Trophoblast cell (in vitro differentiated cells and primary cell): ENCODE measurements around the gene NEDD8.

Experiments
- DNase-seq, 2 donors: peaks; one replicate each; pipeline ENCODE4 v3.0.0-alpha.2; 2016
- H2AFZ ChIP-seq: 2 replicates; pipeline ENCODE4 v1.6.1; 2013; ENCODE audit warnings: low read length, moderate library complexity, mild to moderate bottlenecking; ENCODE audit not compliant: insufficient read depth, poor library complexity
- H2AK5ac ChIP-seq: 2 replicates; pipeline ENCODE4 v1.6.1; 2013; ENCODE audit warnings: mild to moderate bottlenecking, low read length
- H2BK120ac ChIP-seq: 2 replicates; pipeline ENCODE4 v1.6.1; 2013; ENCODE audit warnings: low read length, mild to moderate bottlenecking, moderate library complexity; ENCODE audit not compliant: insufficient read depth, poor library complexity
- H2BK12ac ChIP-seq: 2 replicates; pipeline ENCODE4 v1.6.1; 2013; ENCODE audit warnings: mild to moderate bottlenecking, low read length, moderate library complexity
- H2BK5ac ChIP-seq: 2 replicates; pipeline ENCODE4 v1.6.1; 2013; ENCODE audit warnings: low read length, low read depth, moderate library complexity, mild to moderate bottlenecking; ENCODE audit not compliant: poor library complexity
- H3K14ac ChIP-seq: 2 replicates; pipeline ENCODE4 v1.6.1; 2013; ENCODE audit warnings: mild to moderate bottlenecking, low read length
- H3K18ac ChIP-seq: 2 replicates; pipeline ENCODE4 v1.6.1; 2013; ENCODE audit warnings: mild to moderate bottlenecking, low read length
- H3K23ac ChIP-seq: 2 replicates; pipeline ENCODE4 v1.6.1; 2013; ENCODE audit warnings: low read length
- H3K27ac ChIP-seq: 2 replicates; pipeline ENCODE4 v1.5.1; 2013; ENCODE audit warnings: low read depth, mild to moderate bottlenecking, inconsistent platforms, low read length, moderate library complexity
- H3K27me3 ChIP-seq: 2 replicates; pipeline ENCODE4 v1.6.1; 2013; ENCODE audit warnings: inconsistent platforms, mild to moderate bottlenecking, low read length, moderate library complexity; ENCODE audit not compliant: insufficient read depth
- H3K36me3 ChIP-seq, 2 experiments: 1 replicate in 1 of 2; 2 replicates in 1 of 2; pipeline ENCODE4 v1.6.1; 2013; ENCODE audit warnings: low read length in 2 of 2, mild to moderate bottlenecking in 2 of 2, moderate library complexity in 1 of 2; ENCODE audit not compliant: insufficient read depth in 2 of 2, control insufficient read depth in 1 of 2
- H3K4ac ChIP-seq: 2 replicates; pipeline ENCODE4 v1.6.1; 2013; ENCODE audit warnings: low read depth, mild to moderate bottlenecking, low read length, moderate library complexity
- H3K4me1 ChIP-seq, 2 experiments: 1 replicate in 1 of 2; 2 replicates in 1 of 2; pipeline ENCODE4 v1.6.1; 2013; ENCODE audit warnings: low read length in 2 of 2, mild to moderate bottlenecking in 2 of 2, moderate library complexity in 1 of 2; ENCODE audit not compliant: insufficient read depth in 2 of 2, control insufficient read depth in 1 of 2
- H3K4me2 ChIP-seq: 2 replicates; pipeline ENCODE4 v1.6.1; 2013; ENCODE audit warnings: inconsistent platforms, mild to moderate bottlenecking, low read length, moderate library complexity
- H3K4me3 ChIP-seq: 2 replicates; pipeline ENCODE4 v1.5.1; 2013; ENCODE audit warnings: mild to moderate bottlenecking, low read depth, low read length, inconsistent platforms
- H3K79me1 ChIP-seq: one replicate; pipeline ENCODE4 v1.6.1; 2013; ENCODE audit warnings: low read length
- H3K79me2 ChIP-seq: 2 replicates; pipeline ENCODE4 v1.6.1; 2013; ENCODE audit warnings: low read length, mild to moderate bottlenecking; ENCODE audit not compliant: control insufficient read depth, insufficient read depth, poor library complexity
- H3K9ac ChIP-seq: 2 replicates; pipeline ENCODE4 v1.6.1; 2013; ENCODE audit warnings: mild to moderate bottlenecking, low read length
- H3K9me3 ChIP-seq: 2 replicates; pipeline ENCODE4 v1.6.1; 2013; ENCODE audit warnings: low read depth, mild to moderate bottlenecking, control low read depth, inconsistent platforms, low read length; ENCODE audit not compliant: insufficient read depth
- H4K12ac ChIP-seq: 2 replicates; pipeline ENCODE4 v1.6.1; 2013; ENCODE audit warnings: low read depth, mild to moderate bottlenecking, low read length, moderate library complexity
- H4K8ac ChIP-seq: 2 replicates; pipeline ENCODE4 v1.6.1; 2013; ENCODE audit warnings: low read depth, mild to moderate bottlenecking, low read length, moderate library complexity
- H4K91ac ChIP-seq: one replicate; pipeline ENCODE4 v1.6.1; 2013; ENCODE audit warnings: low read depth, mild to moderate bottlenecking, low read length, moderate library complexity
- WGBS: extraction: QIAGEN DNeasy Blood & Tissue Kit; methylation state at CpG from one replicate; pipeline ENCODE4 v1.1.7; 2013; ENCODE audit warnings: missing lambda C conversion rate; ENCODE audit not compliant: insufficient read length, insufficient coverage; ENCODE audit errors: extremely low coverage; 5-methylcytosine and 5-hydroxymethylcytosine counted together

NEDD8 gene

DNA sequence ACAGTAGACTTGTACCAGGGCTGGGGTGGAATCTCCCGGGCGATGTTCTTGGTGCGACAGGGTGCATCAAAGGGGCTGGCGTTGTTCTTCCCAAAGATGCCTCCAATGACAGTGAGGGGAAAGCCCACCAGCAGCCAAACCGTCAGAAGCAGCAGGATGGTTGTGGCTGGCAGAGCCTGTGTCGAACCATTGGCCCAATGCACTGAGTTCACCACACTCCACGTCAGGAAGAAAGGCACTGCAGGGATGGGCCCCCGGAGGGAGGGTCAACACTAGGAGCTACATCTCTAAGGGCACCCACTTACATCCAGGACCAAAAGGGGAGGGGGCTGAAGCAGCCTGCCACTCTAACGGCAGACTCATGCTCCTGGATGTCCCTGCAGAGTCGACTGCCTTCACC is 41.8 kb downstream of the NEDD8 start:
- H2BK120ac ChIP-seq = no peak overlapping the region
- no peak overlapping the region for H3K9ac ChIP-seq
- WGBS = no CpG with 5 or more reads among the region's 10 CpGs
- H3K4ac ChIP-seq = no peak overlapping the region
- peaks cover 1% of the 10 kb centered on the region for H3K9me3 ChIP-seq
- no peak overlapping the region for H3K4me2 ChIP-seq
- H3K4me1 ChIP-seq = peaks cover 8 to 10% of the 10 kb centered on the region in 2 experiments
- no peak overlapping the region for H3K14ac ChIP-seq
- H2BK5ac ChIP-seq = no peak overlapping the region
- no peak overlapping the region for H4K8ac ChIP-seq
- DNase-seq = no peak
- H3K18ac ChIP-seq = no peak overlapping the region
- H3K79me1 ChIP-seq = peaks cover 9% of the 10 kb centered on the region
- H3K23ac ChIP-seq = no peak overlapping the region
- no peak overlapping the region for H2AK5ac ChIP-seq
- H3K4me3 ChIP-seq = peak overlapping the region; percentile 53
- H3K27me3 ChIP-seq = no peaks in the 10 kb centered on the region
- H2AFZ ChIP-seq = no peak overlapping the region
- peaks cover 28 to 45% of the 10 kb centered on the region in 2 experiments for H3K36me3 ChIP-seq
- no peak overlapping the region for H4K12ac ChIP-seq
- no peak overlapping the region for H4K91ac ChIP-seq
- H3K27ac ChIP-seq = no peak overlapping the region
- H3K79me2 ChIP-seq = peaks cover 10% of the 10 kb centered on the region
- no peak overlapping the region for H2BK12ac ChIP-seq

DNA sequence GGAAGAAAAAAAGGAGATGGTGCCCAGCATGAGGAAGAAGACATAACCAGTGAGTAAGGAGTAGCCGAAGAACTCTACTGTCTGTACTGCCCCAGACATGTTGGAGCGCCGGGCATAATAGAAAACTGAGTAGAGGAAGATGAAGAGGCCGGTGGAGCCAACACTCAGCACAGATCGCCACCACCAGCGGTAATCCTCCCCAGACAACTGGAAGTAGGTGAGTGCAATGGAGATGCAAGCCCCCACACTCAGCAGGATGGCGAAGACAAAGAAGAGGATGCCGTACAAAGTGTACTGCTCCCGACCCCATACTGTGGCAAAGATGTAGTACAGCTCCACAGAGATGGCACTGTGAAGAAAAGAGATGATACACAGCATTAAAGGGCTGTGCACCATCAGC is 42.7 kb downstream of the NEDD8 start:
- H2AK5ac ChIP-seq = no peak overlapping the region
- H3K18ac ChIP-seq = no peak overlapping the region
- WGBS = no CpG with 5 or more reads among the region's 9 CpGs
- H2BK120ac ChIP-seq = no peak overlapping the region
- peaks cover 4% of the 10 kb centered on the region for H3K79me2 ChIP-seq
- H4K8ac ChIP-seq = peak overlapping the region; percentile 33
- H3K27me3 ChIP-seq = no peaks in the 10 kb centered on the region
- peaks cover 4% of the 10 kb centered on the region for H3K79me1 ChIP-seq
- no peak overlapping the region for H3K4me2 ChIP-seq
- no peak overlapping the region for H3K23ac ChIP-seq
- no peak overlapping the region for H3K4ac ChIP-seq
- H3K4me1 ChIP-seq = peaks cover 3 to 4% of the 10 kb centered on the region in 2 experiments
- H3K4me3 ChIP-seq = no peak overlapping the region
- H3K9me3 ChIP-seq = peaks cover 1% of the 10 kb centered on the region
- no peak overlapping the region for H3K9ac ChIP-seq
- no peak overlapping the region for H3K14ac ChIP-seq
- H2BK5ac ChIP-seq = no peak overlapping the region
- no peak overlapping the region for H2BK12ac ChIP-seq
- no peak for DNase-seq
- no peak overlapping the region for H2AFZ ChIP-seq
- H4K91ac ChIP-seq = no peak overlapping the region
- H4K12ac ChIP-seq = peak overlapping the region; percentile 43
- H3K27ac ChIP-seq = no peak overlapping the region
- peaks cover 37 to 55% of the 10 kb centered on the region in 2 experiments for H3K36me3 ChIP-seq

- Histone ChIP-seq H3K18ac (no peak overlapping the region), H2AK5ac (no peak overlapping the region), H4K91ac (no peak overlapping the region), H3K9me3 (peaks cover 1% of the 10 kb centered on the region), H3K4me3 (no peak overlapping the region), H3K4me2 (no peak overlapping the region), H2BK120ac (no peak overlapping the region), H3K23ac (no peak overlapping the region), H4K8ac (peak overlapping the region; percentile 41), H3K4me1 (peaks cover 2 to 3% of the 10 kb centered on the region in 2 experiments), H3K9ac (no peak overlapping the region), H3K27ac (no peak overlapping the region), H3K36me3 (peaks cover 42 to 59% of the 10 kb centered on the region in 2 experiments), H3K27me3 (no peaks in the 10 kb centered on the region), H4K12ac (no peak overlapping the region), H2AFZ (no peak overlapping the region), H2BK12ac (no peak overlapping the region), H3K79me1 (peaks cover 4% of the 10 kb centered on the region), H3K79me2 (peaks cover 4% of the 10 kb centered on the region), H3K4ac (no peak overlapping the region), H2BK5ac (no peak overlapping the region), H3K14ac (no peak overlapping the region)
- no CpG with 5 or more reads among the region's 3 CpGs for WGBS
- DNase-seq = no peak
Observed at GRCh38 chr14:24189059-24189375, 43.1 kb downstream of the NEDD8 start.

DNA sequence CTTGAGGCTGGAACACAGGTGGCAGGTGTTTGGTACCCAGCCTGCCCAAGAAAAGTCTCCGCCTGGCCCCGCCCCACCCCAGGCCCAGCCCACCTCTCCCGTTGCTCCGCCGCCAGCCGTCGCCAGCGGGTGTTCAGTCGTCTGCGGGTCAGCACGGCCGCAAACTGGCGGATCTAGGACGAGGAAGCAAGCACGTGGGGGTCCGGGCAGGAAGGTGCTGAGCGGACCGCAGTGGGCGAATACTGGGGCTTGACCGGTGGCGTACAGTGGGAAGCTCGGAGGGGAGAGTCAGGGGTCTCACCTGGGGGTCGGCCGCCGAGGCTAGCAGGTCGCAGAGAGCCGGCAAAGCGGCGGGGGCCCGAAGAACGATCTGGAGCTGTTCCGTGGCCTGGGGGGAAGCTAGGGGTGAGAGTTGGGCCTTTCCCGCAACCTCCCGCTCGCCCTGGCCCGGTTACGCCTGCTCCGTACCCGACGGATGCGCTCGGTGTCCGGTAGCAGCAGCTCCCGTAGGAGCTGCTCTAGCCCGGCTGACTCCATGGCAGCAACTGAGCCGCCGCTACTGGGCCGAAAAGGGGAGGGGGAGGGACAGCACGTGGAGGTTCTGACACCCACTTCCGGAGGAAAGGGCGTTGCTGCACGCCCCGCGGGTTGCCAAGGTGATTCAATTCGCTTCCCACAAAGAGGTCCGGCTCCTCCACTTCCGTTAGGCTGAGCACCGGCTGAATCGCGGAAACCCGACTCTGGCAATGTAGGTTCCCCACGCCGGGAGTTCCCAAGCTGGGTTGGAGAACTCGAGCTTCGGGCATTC is 43.7 kb downstream of the NEDD8 start, which contains the start of gene IPO4:
TSS of gene IPO4 (minus strand) at position 566 of the 808 bp plus-strand sequence. CDS start at position 537, 29 bp downstream.
- H3K36me3 ChIP-seq = peaks cover 45 to 62% of the 10 kb centered on the region in 2 experiments
- peak within 1 kb of the TSS; percentile 12 for H3K27ac ChIP-seq
- no peak within 1 kb of the TSS for H2BK12ac ChIP-seq
- no peaks in the 10 kb centered on the region for H3K27me3 ChIP-seq
- peaks cover 4% of the 10 kb centered on the region for H3K79me1 ChIP-seq
- peak within 1 kb of the TSS; percentile 82 for H4K8ac ChIP-seq
- H3K4ac ChIP-seq = peak within 1 kb of the TSS; percentile 35
- peak within 1 kb of the TSS; percentile 58 for H4K91ac ChIP-seq
- peak within 1 kb of the TSS; percentile 11 for H2BK5ac ChIP-seq
- peak within 1 kb of the TSS; percentile 62 for H3K14ac ChIP-seq
- H2BK120ac ChIP-seq = peak within 1 kb of the TSS; percentile 45
- H4K12ac ChIP-seq = peak within 1 kb of the TSS; percentile 43
- WGBS = no CpG with 5 or more reads among the region's 65 CpGs
- H3K4me1 ChIP-seq = peaks cover 2 to 3% of the 10 kb centered on the region in 2 experiments
- peak within 1 kb of the TSS; percentile 64 for H3K4me2 ChIP-seq
- H3K79me2 ChIP-seq = peaks cover 4% of the 10 kb centered on the region
- peak within 1 kb of the TSS; percentile 82 for H2AFZ ChIP-seq
- peak within 1 kb of the TSS; percentile 86 for H2AK5ac ChIP-seq
- H3K9ac ChIP-seq = peak within 1 kb of the TSS; percentile 67
- peak within 1 kb of the TSS; percentile 78 for H3K4me3 ChIP-seq
- peak within 1 kb of the TSS; percentile 69 for H3K18ac ChIP-seq
- DNase-seq = peak; percentile 96 to 98
- no peak within 1 kb of the TSS for H3K23ac ChIP-seq
- peaks cover 1% of the 10 kb centered on the region for H3K9me3 ChIP-seq
